GM12891 (cell line): Measurements from ENCODE around the gene CHPF.

Source experiments
- DNase-seq: peaks from one replicate; pipeline ENCODE4 v3.0.0; 2011; ENCODE audit warnings: low spot score; ENCODE audit not compliant: insufficient read length
- FAIRE-seq: peaks from 2 replicates; lab custom pipeline; 2011; peaks lifted over from hg19 to GRCh38; lab: Jason Lieb, UNC
- PAX5 ChIP-seq: IDR thresholded peaks from 2 replicates; pipeline ENCODE4 v1.6.1; 2011; ENCODE audit warnings: low read length, moderate library complexity, mild to moderate bottlenecking; ENCODE audit not compliant: insufficient read depth, severe bottlenecking
- POLR2A ChIP-seq: IDR thresholded peaks from 2 replicates; pipeline ENCODE4 v1.6.1; 2011; ENCODE audit warnings: low read depth, low read length, control low read depth
- POLR2AphosphoS5 ChIP-seq: IDR thresholded peaks from 2 replicates; pipeline ENCODE4 v1.6.1; 2011; ENCODE audit warnings: low read depth, low read length, control low read depth
- POU2F2 ChIP-seq: IDR thresholded peaks from 2 replicates; pipeline ENCODE4 v1.6.1; 2011; ENCODE audit warnings: low read depth, mild to moderate bottlenecking, control low read depth, low read length, moderate library complexity
- SPI1 ChIP-seq: IDR thresholded peaks from 2 replicates; pipeline ENCODE4 v1.6.1; 2011; ENCODE audit warnings: low read depth, low read length, control low read depth
- TAF1 ChIP-seq: IDR thresholded peaks from 2 replicates; pipeline ENCODE4 v1.6.1; 2011; ENCODE audit warnings: low read depth, low read length, control low read depth

Gene CHPF

DNA sequence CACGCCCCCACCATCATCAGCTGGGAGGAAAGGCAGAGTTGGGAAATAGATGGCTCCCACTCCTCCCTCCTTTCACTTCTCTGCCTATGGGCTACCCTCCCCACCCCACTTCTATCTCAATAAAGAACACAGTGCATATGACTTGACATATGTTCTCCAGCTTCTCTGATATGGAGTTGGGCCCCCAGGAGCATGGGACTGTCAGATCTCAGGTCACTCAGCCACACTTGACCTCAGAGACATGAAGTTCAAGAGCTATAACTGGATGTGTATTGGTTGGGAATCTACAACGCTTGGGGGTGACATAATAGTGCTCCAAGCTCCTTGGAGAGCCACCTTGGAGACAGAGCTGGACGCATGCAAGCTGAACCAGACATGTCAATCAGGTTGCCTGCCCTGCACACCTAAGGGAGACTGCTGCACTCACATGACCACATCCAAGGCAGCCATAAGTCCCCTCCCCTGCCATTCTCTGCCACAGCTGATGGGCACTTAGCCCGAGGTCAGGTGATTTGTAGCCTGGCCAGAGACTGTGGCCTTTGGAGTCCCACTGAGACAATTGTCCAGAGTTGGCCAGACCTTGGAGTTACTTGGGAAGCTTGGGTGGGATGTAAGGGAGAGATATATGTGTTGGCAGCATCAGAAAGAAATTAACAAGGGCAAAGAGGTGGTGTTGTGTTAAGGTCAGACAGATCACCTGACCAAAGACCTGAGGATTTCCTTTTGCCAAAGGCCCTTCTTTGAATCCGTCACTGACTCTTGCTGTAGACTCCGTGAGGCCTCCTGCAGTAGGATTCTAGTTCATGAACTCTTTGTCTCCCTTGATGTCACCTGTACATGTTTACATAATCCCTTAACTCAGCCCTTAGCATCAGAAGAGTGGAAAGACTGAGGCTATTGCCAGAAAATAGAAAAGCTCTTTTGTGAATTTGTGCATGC, 32.2 kb upstream of the CHPF start:
- FAIRE-seq, result no peak
- DNase-seq, result no peak
- TF ChIP-seq POU2F2, result no peak
- no peak for TF ChIP-seq SPI1
- no peak for TF ChIP-seq POLR2A
- TF ChIP-seq PAX5, result no peak
- no peak for TF ChIP-seq POLR2AphosphoS5
- no peak for TF ChIP-seq TAF1

DNA sequence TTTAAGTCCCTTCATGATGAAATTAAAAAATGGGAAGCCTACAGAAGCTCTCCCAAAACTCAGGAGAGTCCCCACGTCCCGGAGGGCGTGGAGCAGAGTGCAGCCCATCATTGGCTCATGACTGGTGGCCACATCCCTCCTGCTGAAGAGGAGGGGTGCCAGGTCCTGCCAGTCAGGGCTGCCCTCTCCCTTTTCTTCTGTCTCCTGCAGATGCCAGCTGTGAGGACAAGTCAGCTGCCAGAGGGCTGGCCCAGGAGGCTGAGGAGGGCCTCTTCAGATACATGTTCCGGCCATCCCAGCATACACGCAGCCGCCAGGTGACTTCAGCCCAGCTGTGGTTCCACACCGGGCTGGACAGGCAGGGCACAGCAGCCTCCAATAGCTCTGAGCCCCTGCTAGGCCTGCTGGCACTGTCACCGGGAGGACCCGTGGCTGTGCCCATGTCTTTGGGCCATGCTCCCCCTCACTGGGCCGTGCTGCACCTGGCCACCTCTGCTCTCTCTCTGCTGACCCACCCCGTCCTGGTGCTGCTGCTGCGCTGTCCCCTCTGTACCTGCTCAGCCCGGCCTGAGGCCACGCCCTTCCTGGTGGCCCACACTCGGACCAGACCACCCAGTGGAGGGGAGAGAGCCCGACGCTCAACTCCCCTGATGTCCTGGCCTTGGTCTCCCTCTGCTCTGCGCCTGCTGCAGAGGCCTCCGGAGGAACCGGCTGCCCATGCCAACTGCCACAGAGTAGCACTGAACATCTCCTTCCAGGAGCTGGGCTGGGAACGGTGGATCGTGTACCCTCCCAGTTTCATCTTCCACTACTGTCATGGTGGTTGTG, 31.1 kb upstream of the CHPF start:
- FAIRE-seq (no peak), DNase-seq (no peak)
- TF ChIP-seq SPI1 (no peak), POU2F2 (no peak), POLR2AphosphoS5 (no peak), TAF1 (no peak), PAX5 (no peak), POLR2A (no peak)

DNA sequence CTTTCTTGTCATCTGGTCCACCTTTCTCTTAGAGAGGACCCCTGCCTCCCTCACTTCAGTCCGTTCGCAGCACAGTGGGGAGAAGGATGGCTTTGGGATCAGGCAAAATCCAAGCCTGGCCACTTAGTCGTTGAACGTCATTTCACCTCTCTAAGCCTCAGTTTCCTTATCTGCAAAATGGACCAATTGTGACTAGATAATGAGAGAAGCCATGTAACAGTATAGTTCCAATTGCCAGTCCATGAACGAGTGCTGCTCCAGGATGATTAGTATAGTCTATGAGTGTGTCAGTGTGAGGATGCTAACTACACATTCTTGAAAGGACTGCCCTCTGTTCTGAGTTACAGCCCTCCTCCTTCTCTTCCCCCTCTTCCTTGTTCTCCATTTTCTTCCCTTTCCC, 29.6 kb upstream of the CHPF start:
- FAIRE-seq (no peak), DNase-seq (no peak)
- TF ChIP-seq POU2F2, result no peak
- TF ChIP-seq SPI1, result no peak
- no peak for TF ChIP-seq POLR2A
- TF ChIP-seq POLR2AphosphoS5, result no peak
- no peak for TF ChIP-seq PAX5
- no peak for TF ChIP-seq TAF1

DNA sequence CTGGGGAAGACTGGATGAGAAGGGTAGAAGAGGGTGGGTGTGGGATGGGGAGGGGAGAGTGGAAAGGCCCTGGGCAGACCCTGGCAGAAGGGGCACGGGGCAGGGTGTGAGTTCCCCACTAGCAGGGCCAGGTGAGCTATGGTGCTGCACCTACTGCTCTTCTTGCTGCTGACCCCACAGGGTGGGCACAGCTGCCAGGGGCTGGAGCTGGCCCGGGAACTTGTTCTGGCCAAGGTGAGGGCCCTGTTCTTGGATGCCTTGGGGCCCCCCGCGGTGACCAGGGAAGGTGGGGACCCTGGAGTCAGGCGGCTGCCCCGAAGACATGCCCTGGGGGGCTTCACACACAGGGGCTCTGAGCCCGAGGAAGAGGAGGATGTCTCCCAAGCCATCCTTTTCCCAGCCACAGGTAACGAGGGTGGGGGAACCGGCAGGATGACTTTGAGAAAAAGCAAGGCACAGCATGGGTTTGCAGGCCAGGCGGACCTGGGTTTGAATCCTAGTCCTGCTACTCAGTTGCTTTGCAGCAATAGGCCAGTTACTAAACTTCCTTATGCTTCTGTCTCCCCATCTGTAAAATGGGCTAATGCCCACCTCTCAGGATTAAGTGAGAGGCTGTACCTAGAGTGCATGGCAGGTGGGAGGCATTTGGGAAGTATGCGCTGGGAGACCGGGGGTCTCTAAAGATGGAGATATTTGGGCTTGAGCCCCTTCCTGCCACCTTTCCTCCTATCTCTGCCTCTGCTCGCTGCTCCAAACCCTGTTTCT, 28.8 kb upstream of the CHPF start, which contains the start of gene INHA:
TSS of gene INHA (plus strand) at position 74 of the 765 bp plus-strand sequence. CDS start at position 139, 65 bp downstream.
- DNase-seq (no peak), FAIRE-seq (no peak)
- TF ChIP-seq POU2F2 (no peak), SPI1 (no peak), TAF1 (no peak), PAX5 (no peak), POLR2AphosphoS5 (no peak), POLR2A (no peak)

DNA sequence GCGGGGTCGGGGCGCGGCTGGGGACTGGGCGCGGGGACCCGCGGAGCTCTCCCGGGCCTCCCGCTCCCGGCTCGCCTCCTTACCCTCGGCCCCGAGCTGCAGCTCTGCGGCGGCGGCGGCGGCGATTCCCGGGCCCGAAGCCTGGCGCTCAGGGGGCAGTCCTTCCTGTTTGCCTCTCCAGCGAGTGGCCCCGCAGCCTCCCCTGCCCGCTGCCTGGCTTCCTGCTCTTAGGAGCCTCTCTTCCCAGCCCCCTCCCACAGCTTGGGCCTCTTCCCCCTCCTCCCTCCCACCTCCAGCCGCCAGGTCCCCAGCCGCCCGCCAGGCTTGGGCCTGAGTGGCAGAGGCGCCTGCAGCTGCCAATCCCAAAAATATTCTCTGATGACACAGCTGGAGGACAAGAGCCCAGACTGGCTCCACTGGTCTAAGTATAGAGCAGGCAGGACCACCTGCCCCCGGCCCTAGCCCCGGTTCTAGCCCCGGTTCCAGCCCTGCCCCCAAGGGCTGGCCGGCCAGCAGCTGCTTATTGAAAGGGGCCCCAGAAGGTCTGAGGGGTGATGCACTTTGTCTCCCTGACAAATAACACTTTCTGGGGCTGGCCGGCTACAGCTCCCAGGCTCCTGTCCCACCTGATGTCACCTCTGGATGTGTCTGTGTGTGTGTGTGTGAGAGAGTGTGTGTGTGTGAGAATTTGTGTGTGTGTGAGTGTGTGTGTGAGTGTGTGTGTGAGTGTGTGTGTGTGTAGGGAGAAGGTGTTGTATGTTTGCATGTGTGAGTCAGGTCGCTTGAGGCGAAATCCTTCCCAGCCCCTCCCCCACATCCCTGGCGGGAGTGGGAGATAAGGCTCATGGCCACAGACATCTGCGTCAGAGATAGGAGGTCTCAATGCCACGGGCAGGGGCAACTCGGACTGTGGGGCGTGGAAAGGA, 28.0 kb upstream of the CHPF start, which contains the start of gene OBSL1:
TSS of gene OBSL1 (minus strand) at position 229 of the 926 bp plus-strand sequence. CDS start 307 bp downstream, outside the sequence.
- FAIRE-seq (no peak), DNase-seq (no peak)
- TF ChIP-seq POLR2A (no peak), PAX5 (no peak), SPI1 (no peak), TAF1 (no peak), POLR2AphosphoS5 (no peak), POU2F2 (no peak)

DNA sequence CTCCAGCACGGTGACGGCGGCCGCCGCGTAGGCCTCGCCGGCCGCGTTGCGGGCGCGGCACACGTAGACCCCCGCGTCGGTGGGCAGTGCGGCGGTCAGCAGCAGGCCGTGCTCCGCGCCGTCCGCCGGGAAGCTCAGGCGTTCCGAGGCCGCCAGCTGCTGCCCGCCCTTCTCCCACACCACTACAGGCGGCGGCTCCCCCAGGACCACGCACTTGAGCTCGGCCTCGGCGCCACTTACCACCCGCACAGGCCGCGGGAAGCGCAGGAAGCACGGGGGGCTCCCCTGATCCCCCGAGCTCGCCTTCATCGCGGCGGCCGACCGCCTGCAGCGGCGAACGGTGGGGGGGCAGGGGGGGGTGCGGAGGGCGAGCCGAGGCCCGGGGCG, 27.3 kb upstream of the CHPF start:
- FAIRE-seq (no peak), DNase-seq (no peak)
- TF ChIP-seq POLR2A, result no peak
- TF ChIP-seq POU2F2, result no peak
- TF ChIP-seq POLR2AphosphoS5, result no peak
- TF ChIP-seq SPI1, result no peak
- no peak for TF ChIP-seq PAX5
- no peak for TF ChIP-seq TAF1

DNA sequence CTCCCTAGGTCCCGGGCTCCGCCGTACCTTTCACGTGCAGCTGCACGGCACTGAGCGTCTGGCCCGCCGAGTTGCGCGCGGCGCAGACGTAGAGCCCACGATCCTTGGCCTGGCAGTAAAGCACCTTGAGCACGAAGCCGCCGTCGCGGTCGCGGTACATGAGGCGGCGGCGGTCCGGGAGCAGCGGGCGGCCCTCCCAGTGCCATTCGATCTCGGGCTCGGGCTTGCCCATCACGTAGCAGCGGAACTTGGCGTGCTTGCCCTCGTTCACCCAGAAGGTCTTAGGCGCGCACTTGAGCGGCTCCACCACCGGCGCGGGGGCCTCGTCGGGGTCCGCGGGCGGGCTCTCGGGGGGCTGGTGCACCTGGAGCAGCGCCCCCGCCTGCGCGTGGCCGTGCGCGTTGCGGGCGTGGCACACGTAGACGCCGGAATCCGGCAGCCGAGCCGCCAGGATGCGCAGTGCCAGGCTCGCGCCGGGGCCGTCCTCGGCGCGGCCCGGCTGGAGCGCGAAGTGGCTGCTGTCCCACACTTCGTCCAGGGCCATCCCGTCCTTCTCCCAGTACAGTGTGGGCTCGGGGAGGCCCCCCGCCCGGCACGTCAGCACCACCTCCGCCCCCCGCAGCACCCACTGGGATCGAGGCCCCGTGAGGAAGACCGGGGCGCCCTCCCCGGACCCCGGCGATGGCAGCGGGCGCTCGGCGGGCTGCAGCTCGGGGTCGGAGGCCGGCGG, 26.8 kb upstream of the CHPF start:
- TF ChIP-seq POLR2AphosphoS5 (no peak), PAX5 (no peak), POLR2A (no peak), SPI1 (no peak), POU2F2 (no peak), TAF1 (no peak)
- FAIRE-seq (no peak), DNase-seq (no peak)

DNA sequence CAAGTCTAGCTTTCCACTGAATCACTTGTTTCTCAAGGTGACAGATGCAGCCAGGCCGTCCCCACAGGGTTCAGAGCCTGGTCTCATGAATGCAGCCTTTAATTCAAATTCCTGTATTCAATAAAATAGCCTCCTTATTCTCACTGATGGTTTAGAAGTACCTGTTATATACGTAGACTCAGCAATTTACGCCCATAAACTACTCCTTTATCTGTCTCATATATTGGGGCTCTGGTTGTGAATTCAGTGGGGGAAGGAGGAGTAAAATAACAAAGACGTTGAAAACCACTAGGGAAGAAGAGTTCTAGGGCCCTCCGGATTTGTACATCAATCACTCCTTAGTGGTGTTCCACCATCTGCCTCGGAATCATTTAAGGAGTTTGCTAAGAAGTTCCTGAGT, 26.0 kb upstream of the CHPF start:
- no peak for DNase-seq
- no peak for FAIRE-seq
- TF ChIP-seq PAX5, result no peak
- TF ChIP-seq POU2F2, result no peak
- TF ChIP-seq TAF1, result no peak
- TF ChIP-seq POLR2A, result no peak
- no peak for TF ChIP-seq SPI1
- no peak for TF ChIP-seq POLR2AphosphoS5
